IPS-NIHi7 (cell line): ENCODE data around the gene FMO1.
"Not testable (repeated sequence)": the region's sequence is repeated elsewhere in the genome, so short reads cannot be mapped to it uniquely, and the experiment has no call there.

Experiments
- DNase-seq: peaks from one replicate; pipeline ENCODE4 v3.0.0; 2012; ENCODE audit warnings: mixed read lengths; ENCODE audit errors: extremely low spot score

The FMO1 gene, protein sequence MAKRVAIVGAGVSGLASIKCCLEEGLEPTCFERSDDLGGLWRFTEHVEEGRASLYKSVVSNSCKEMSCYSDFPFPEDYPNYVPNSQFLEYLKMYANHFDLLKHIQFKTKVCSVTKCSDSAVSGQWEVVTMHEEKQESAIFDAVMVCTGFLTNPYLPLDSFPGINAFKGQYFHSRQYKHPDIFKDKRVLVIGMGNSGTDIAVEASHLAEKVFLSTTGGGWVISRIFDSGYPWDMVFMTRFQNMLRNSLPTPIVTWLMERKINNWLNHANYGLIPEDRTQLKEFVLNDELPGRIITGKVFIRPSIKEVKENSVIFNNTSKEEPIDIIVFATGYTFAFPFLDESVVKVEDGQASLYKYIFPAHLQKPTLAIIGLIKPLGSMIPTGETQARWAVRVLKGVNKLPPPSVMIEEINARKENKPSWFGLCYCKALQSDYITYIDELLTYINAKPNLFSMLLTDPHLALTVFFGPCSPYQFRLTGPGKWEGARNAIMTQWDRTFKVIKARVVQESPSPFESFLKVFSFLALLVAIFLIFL

GRCh38 chr1:171248302-171248701 is at the start of gene FMO1:
TSS of gene FMO1 (plus strand) at chr1:171248494. CDS start at chr1:171258088, 9,594 bp downstream.
- no peak for DNase-seq

- no peak for DNase-seq
Measured at GRCh38 chr1:171204296-171204695, 44.0 kb upstream of the FMO1 start.

GRCh38 chr1:171206204-171206977 is 41.9 kb upstream of the FMO1 start:
- DNase-seq = no peak

DNA sequence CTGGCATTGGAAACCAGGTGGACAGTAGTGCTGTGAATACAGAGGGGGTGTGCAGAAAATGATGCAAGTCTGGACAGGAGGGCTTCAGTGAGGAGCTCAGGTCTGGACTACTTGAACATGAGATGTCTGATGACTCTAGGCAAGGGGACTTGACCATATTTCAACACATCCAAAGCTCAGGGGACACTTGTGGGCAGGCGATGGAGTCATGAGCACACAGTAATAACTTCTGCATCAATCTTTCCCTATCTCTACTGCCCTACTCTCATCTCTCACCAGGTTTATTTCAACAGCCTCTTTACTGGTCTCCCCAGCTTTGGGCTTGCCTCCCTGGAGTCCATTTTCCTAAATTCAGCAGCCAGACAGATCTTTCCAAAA is 41.3 kb upstream of the FMO1 start:
- no peak for DNase-seq

- DNase-seq = no peak
Measured at GRCh38 chr1:171207377-171207776, 40.9 kb upstream of the FMO1 start.

DNA sequence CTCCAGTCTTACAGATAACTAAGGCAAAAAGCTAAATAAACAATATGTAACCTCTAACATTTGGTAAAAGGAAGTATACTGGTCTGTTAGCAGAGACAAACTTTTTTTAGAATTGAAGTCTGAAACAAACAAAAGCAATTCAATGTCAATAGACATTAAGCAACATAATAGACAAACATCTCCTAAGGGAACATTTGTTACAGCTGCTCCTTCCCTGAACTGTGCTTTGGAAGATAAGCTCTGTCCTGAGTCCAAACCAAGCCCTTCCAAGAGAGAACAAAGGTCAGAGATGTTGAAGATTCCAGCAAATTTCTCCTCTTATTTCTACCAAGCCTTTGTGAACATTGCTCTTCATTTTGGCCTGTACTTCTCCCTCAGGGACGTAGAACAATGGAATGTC is 37.9 kb upstream of the FMO1 start:
- no peak for DNase-seq

DNA sequence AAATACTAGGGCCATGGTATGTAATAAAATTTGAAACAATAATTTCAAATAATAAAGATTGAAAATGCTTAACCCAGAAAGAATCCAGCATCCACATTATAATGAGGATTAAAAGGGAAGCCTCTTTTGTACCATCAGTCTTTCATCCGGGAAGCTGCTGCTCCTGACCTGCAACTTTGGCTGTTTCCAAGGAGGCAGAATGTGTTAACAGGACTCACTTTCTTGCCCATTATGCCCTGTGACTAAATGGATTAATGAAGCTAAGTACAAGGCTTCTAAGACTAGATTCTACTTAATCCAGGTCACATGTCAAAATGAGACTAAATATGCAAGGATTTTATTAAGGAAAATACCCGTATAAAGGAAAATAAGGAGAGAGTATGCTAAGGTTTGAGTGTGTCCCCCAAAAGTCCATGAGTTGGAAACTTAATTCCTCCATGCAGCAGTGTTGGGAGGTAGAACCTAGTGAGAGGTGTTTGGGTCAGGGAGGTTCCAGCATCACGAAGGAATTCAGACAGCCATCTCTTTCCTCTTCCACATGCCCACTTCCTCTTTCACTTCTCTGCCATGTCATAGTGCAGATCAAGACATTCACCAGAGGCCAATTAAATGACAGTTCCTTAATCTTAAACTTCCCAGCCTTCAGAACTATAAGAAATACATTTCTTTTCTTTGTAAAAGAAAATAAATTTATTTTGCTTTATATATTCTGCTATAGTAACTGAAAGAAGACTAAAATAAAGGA is 35.5 kb upstream of the FMO1 start:
- no peak for DNase-seq

- DNase-seq = peak; percentile 12
Measured at GRCh38 chr1:171213559-171214454, 34.5 kb upstream of the FMO1 start.

GRCh38 chr1:171217658-171218443 is 30.4 kb upstream of the FMO1 start:
- DNase-seq = no peak

- no peak for DNase-seq
Measured at GRCh38 chr1:171218661-171219060, 29.6 kb upstream of the FMO1 start.

DNA sequence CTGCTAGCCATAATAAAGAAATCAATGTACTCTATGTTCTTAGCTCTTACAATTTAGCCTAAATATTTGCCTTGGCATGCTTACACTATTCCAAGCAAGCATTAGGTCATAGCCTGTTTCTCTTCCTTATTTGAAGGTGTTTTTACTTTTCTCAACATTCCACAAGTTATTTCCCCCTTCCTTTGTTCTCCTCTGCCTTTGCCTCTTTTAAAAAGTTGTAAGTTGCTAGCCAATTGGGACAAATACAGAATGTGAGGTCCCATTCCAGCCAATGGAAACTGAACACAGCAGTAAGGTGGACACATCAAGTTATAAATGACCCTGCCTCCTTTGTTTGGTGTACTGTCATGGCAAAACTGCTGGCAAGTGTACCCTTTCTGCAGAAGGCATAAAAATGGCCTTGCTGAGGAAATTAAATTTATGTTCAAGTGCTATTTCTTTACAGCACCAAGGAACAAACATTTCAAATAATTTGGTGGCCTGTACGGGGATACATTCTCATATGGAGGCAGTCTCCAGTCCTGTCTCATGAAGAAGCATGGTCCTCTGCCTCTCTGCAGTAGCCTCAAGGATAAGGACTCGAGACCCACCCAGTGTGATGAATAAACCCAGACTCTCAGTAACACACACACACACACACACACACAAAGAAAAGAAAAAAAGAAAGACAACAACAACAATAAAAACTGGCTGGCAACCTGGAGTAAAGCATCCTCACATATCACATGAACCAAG is 28.8 kb upstream of the FMO1 start:
- peak; percentile 25 for DNase-seq

- DNase-seq = peak; percentile 46
Measured at GRCh38 chr1:171220081-171220420, 28.2 kb upstream of the FMO1 start.

DNA sequence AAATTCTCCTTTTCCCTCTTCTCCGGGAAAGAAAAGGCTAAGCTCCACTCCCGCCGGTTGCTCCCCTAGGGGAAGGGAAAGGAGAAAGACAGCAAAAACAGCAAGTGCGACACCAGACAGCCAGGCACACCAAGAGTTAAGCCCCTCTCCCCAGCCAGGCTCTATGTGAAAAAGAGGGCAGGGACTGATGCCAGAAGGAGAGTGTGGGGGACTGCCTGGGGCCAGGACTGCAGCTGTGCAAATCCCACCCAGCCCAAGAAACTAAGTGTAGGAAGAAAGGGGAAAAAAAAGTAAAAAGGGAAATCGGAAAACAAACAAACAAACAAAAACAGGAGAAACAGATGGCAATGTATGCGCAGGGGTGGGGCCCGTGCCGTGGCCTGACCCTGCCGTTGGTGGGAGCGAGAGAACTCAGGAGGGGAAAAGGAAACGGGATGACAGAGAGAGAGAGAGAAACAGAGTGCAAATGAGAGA is 27.7 kb upstream of the FMO1 start:
- peak; percentile 78 for DNase-seq

DNA sequence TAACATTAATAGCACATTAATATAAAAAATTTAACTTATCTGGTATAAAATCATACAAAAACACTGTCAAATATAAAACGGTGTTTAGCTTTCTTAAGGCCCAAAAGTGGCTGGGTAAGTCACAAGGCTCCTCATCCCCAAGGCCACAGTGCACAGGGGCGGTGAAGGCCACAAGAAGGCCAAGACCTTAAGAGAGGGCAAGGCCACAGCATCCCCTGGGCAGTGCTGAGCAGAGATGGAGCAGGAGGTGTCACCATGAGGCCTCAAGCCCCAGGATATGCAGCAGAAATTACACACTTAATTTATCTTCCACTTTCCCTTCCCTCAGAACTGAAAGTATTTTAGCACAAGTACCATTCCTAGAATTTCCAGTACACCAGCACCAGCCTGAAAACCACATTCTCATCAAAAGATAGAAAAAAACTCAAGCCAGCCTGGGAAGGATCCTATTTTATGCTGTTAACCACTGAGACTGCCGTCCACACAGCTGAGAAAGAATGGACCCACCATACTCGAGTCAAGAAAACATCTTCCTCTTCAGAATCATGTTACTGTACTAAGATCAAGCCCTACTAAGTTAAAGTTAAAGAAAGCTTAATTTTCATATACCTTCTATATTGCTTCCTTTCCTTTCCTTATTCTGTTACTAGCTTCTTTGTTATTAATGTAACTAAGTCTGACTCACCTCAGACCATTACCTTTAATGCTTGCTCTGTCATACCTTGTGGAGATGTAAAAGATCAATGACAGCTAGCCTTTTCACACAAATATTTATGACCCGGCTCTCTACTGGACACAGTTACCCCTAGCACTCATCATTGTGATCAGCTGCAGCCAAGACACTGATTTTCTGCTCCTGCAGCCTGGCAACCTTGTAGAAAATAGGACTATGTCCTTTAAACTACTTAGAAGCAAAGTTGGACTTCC is 26.4 kb upstream of the FMO1 start:
- DNase-seq = no peak

- DNase-seq = no peak
Measured at GRCh38 chr1:171222936-171223335, 25.4 kb upstream of the FMO1 start.

- not testable (repeated sequence) for DNase-seq
Measured at GRCh38 chr1:171224257-171224656, 24.0 kb upstream of the FMO1 start.

DNA sequence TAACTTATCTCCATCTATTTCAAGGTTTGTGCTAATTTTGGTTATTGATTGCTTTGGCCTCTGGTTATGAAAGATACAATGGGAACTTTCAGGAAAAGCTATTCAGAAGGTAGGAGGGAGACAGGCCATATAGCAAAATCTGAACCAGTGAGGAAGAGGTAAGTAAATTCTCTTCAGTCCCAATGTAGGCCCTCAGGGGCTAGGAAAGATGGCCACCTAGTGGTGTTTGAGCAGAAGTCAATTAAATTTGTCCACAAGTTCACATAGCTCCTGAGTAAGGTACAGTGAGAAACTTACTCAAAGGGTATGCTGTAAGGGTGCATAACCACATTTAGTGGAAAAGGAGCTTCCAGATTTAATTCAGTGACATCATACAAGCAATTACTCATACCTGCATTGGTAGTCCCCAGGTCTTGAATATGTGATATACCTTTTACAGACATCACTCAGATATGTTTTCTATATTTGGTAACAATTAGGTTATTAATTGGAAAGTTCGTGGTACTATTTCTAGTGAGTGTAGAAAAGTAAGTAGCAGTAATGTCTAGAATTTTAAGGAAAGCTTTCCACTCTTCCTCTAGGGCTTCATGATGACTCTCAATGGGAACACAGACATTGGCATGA is 21.4 kb upstream of the FMO1 start:
- DNase-seq = peak; percentile 79

DNA sequence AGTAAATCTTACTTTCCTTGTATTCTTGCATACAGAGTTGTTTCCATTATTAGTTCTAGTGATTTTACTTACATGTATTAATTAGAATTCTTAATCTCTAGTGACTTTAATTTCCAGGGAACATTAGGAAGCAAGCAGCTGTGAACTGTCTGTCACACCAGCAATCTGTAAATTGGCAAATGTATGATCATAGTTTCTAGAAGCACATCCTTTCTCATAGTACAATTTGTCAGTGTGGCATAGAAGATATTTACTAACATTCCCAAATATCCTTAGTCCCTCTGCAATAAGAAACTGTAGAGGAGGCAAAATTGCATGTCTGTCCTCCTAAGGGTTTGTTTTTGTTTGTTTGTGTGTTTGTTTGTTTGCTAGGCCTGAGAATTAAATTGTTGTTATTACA is 17.0 kb upstream of the FMO1 start:
- no peak for DNase-seq
